Adrenal gland (tissue), 12 donors: Measurements from ENCODE around the gene LGALS3BP. TPM values are rescaled to one million over a fixed set of nuclear protein-coding genes. Genes with fewer than 3 reads are reported as not detected.

Experiments used
- DNase-seq, 7 donors: peaks; one replicate each; pipeline ENCODE4 v3.0.0-alpha.2; 2019 to 2020
- H3K27ac ChIP-seq, 5 donors: fragments of 200-600 bp; sonication (generic) in 4 of 5; 1 replicate in 3 of 5; 2 replicates in 2 of 5; pipeline versions ENCODE4 v1.5.1 to v1.8.0; 2016 to 2020; ENCODE audit warnings: mild to moderate bottlenecking in 1 of 5
- H3K27me3 ChIP-seq: fragments of 200-600 bp; 2 replicates; pipeline ENCODE4 v1.8.0; 2021
- H3K36me3 ChIP-seq, 2 donors: fragments of 200-600 bp; replicated peaks in 1 of 2; 1 replicate in 1 of 2; 2 replicates in 1 of 2; pipeline versions ENCODE4 v1.5.1 to v1.8.0; 2018 to 2022
- H3K4me1 ChIP-seq, 2 donors: fragments of 200-600 bp; replicated peaks in 1 of 2; 1 replicate in 1 of 2; 2 replicates in 1 of 2; pipeline versions ENCODE4 v1.5.1 to v1.8.0; 2018 to 2021
- H3K4me3 ChIP-seq, 4 donors: fragments of 200-600 bp; sonication (generic) in 3 of 4; one replicate each; pipeline ENCODE4 v1.5.1; 2016 to 2018
- H3K9me3 ChIP-seq, 3 donors: fragments of 200-600 bp; sonication (generic) in 1 of 3; replicated peaks in 1 of 3; 1 replicate in 2 of 3; 2 replicates in 1 of 3; pipeline versions ENCODE4 v1.5.1 to v1.8.0; 2016 to 2021
- CTCF ChIP-seq, 6 experiments: fragments of 450-650 bp in 4 of 6; fragments of 200-600 bp in 2 of 6; sonication (generic) in 1 of 6; IDR thresholded peaks; 1 replicate in 5 of 6; 2 replicates in 1 of 6; pipeline versions ENCODE4 v1.5.1 to v1.8.0; 2016 to 2021; ENCODE audit warnings: antibody characterized with exemption in 6 of 6, mild to moderate bottlenecking in 2 of 6, moderate library complexity in 1 of 6
- POLR2A ChIP-seq, 2 donors: fragments of 450-650 bp; IDR thresholded peaks; one replicate each; pipeline ENCODE4 v1.6.1; 2017; ENCODE audit warnings: antibody characterized with exemption in 2 of 2, mild to moderate bottlenecking in 2 of 2, moderate library complexity in 1 of 2
- WGBS, 4 donors: extraction: QIAGEN DNeasy Blood & Tissue Kit in 2 of 4; methylation state at CpG; one replicate each; pipeline versions ENCODE4 v1.1.5 to v1.1.7; 2013 to 2017; 5-methylcytosine and 5-hydroxymethylcytosine counted together
- intact Hi-C, 2 donors: fragments of 100-400 bp; cut with DNase I; formaldehyde crosslinking; loops; one replicate each; pipeline versions ENCODE4 v1.14.1 to v1.15.0; 2022 to 2023
- polyA plus RNA-seq, 3 donors: library from polyadenylated mRNA; stranded (reverse); fragments of 200-250 nt in 2 of 3; fragments of 350-450 nt in 1 of 3; fragmentation: Illumina TruSeq in 1 of 3; extraction: RNeasy Lipid Tissue Mini Kit (QIAGEN cat#74804) in 1 of 3; gene quantifications; one replicate each; pipeline ENCODE4 v1.2.3, GENCODE V29; 2013 to 2014
- total RNA-seq, 9 donors: library from RNA; depleted of rRNA in 4 of 9; stranded (reverse); fragments of >200 nt in 4 of 9; fragments of 120-200 nt in 1 of 9; fragmentation: NEBNext Ultra II Directional in 1 of 9; extraction: Animal tissue kit (Norgen Biotek cat#: 25700) in 1 of 9; gene quantifications; one replicate each; pipeline versions ENCODE4 v1.1.0 to v1.2.4, GENCODE V29; 2013 to 2023
- donor health status: healthy with polysubstance abuse.
- donor health status: Bipolar disorder and iron deficiency.
- donor health status: DM: yes; HTN: yes; CAD: no.
- donor health status: DM: no; HTN: no; CAD: no.
- donor health status: DM: no; HTN: no; CAD: no.
- donor health status: DM: yes; HTN: yes; CAD: no.

The LGALS3BP gene
- total and polyA plus RNA-seq, 12 donors, result 144 to 1,588 (median 726) TPM

- Histone ChIP-seq H3K9me3 (no peaks in the 10 kb centered on the region), H3K4me3 (no peak overlapping the region), H3K36me3 (peaks cover 0 to 45% of the 10 kb centered on the region in 2 donors), H3K27me3 (no peaks in the 10 kb centered on the region), H3K4me1 (peaks cover 24 to 39% of the 10 kb centered on the region in 2 donors), H3K27ac (peak overlapping the region in 1 of 5 donors; percentile 6)
- 82 to 93% (median 88%) methylated on average over 19 to 22 of the region's 22 CpGs for WGBS, 4 donors
- peak in 5 of 7 donors; percentile 7 to 46 (median 17) for DNase-seq
- intact Hi-C loops, result loop anchor here in 1 of 2 donors (5.0 kb wide), 1 partner anchor 50 kb away; no protein-coding TSS in a partner anchor
- no peak for TF ChIP-seq CTCF (IDR thresholded peaks at IDR 0.05)
- no peak for TF ChIP-seq POLR2A (IDR thresholded peaks at IDR 0.05)
Observed at GRCh38 chr17:78991906-78992532, 12.3 kb upstream of the LGALS3BP start.

GRCh38 chr17:78991017-78991738, 11.5 kb upstream of the LGALS3BP start:
- Histone ChIP-seq H3K36me3 (peaks cover 0 to 37% of the 10 kb centered on the region in 2 donors), H3K4me1 (peaks cover 25 to 38% of the 10 kb centered on the region in 2 donors), H3K4me3 (no peak overlapping the region), H3K9me3 (no peaks in the 10 kb centered on the region), H3K27me3 (no peaks in the 10 kb centered on the region), H3K27ac (no peak overlapping the region)
- no peak for TF ChIP-seq POLR2A (IDR thresholded peaks at IDR 0.05)
- intact Hi-C loops, result loop anchor here in 1 of 2 donors (5.0 kb wide), 1 partner anchor 51 kb away; no protein-coding TSS in a partner anchor
- peak in 5 of 7 donors; percentile 1 to 35 (median 16) for DNase-seq
- 94 to 95% (median 95%) methylated on average over 29 to 33 of the region's 33 CpGs for WGBS, 4 donors

GRCh38 chr17:78990349-78991016, 10.8 kb upstream of the LGALS3BP start:
- H3K36me3 ChIP-seq, result peaks cover 0 to 31% of the 10 kb centered on the region in 2 donors
- TF ChIP-seq POLR2A (IDR thresholded peaks at IDR 0.05) (no peak), CTCF (IDR thresholded peaks at IDR 0.05) (no peak)
- no peak for DNase-seq
- H3K4me3 ChIP-seq, result no peak overlapping the region
- H3K27ac ChIP-seq, result no peak overlapping the region
- intact Hi-C loops, result loop anchor here in 1 of 2 donors (5.0 kb wide), 1 partner anchor 52 kb away; no protein-coding TSS in a partner anchor
- WGBS, 4 donors, result 94 to 97% (median 95%) methylated on average over 21 to 29 of the region's 29 CpGs
- no peaks in the 10 kb centered on the region for H3K9me3 ChIP-seq
- H3K4me1 ChIP-seq, result peaks cover 20 to 32% of the 10 kb centered on the region in 2 donors
- no peaks in the 10 kb centered on the region for H3K27me3 ChIP-seq

- no peaks in the 10 kb centered on the region for H3K27me3 ChIP-seq
- H3K4me3 ChIP-seq, result no peak overlapping the region
- H3K36me3 ChIP-seq, result peaks cover 0 to 18% of the 10 kb centered on the region in 2 donors
- no peak overlapping the region for H3K27ac ChIP-seq
- 36 to 54% (median 40%) methylated on average over 6 of the region's 6 CpGs for WGBS, 4 donors
- H3K9me3 ChIP-seq, result no peaks in the 10 kb centered on the region
- intact Hi-C loops, result no loop called here
- no peak for DNase-seq
- TF ChIP-seq POLR2A (IDR thresholded peaks at IDR 0.05) (no peak), CTCF (IDR thresholded peaks at IDR 0.05) (no peak)
- H3K4me1 ChIP-seq, result peaks cover 20 to 24% of the 10 kb centered on the region in 2 donors
Observed at GRCh38 chr17:78988152-78988551, 8.4 kb upstream of the LGALS3BP start.
